ENCODE results near the gene HSD17B13. TPM values are rescaled to one million over a fixed set of nuclear protein-coding genes. Genes with fewer than 3 reads are reported as not detected.

HSD17B13 gene
- total and polyA plus RNA-seq, 2 of the 13 experiments (the other 11 are each of a cell fraction or from before 2014, with no cell fraction given) = 0.04 to 0.15 TPM

GRCh38 chr4:87278335-87278794 lies 44.3 kb downstream of the HSD17B13 start (continued):
- TF ChIP-seq ZNF687 (CRISPR knock-in tag; IDR thresholded peaks at IDR 0.05) (no peak), RNF219 (CRISPR knock-in tag; IDR thresholded peaks at IDR 0.05) (0 out of 2 replicates have a peak, but pooled peaks have one; percentile 57), NFATC3 (CRISPR knock-in tag; IDR thresholded peaks at IDR 0.05) (no peak), NFYB (CRISPR knock-in tag; IDR thresholded peaks at IDR 0.05) (peak; percentile 42), ATF1 (CRISPR knock-in tag; IDR thresholded peaks at IDR 0.05) (peak; percentile 48; the same call in 1 of the 2 replicates), RFX3 (CRISPR knock-in tag; IDR thresholded peaks at IDR 0.05) (0 out of 2 replicates have a peak, but pooled peaks have one; percentile 14), ZNF431 (CRISPR knock-in tag; IDR thresholded peaks at IDR 0.05; ENCODE audit: borderline replicate concordance, low read depth) (peak; percentile 40; the same call in 1 of the 2 replicates), KAT8 (CRISPR knock-in tag; IDR thresholded peaks at IDR 0.05) (peak; percentile 76), TCF12 (IDR thresholded peaks at IDR 0.05) (no peak), TCF12 (CRISPR knock-in tag; IDR thresholded peaks at IDR 0.05) (peak; percentile 76), THAP7 (CRISPR knock-in tag; IDR thresholded peaks at IDR 0.05) (peak; percentile 61; the same call in 1 of the 2 replicates), RCOR2 (CRISPR knock-in tag; IDR thresholded peaks at IDR 0.05) (peak; percentile 90; the same call in 1 of the 2 replicates)
